GM18526 (cell line): ENCODE results near the gene RDH5.

Source experiments
- POLR2A ChIP-seq: IDR thresholded peaks from 3 replicates; pipeline ENCODE4 v1.6.1; 2011; ENCODE audit not compliant: insufficient read length; ENCODE audit errors: extremely low read depth

The RDH5 gene, protein sequence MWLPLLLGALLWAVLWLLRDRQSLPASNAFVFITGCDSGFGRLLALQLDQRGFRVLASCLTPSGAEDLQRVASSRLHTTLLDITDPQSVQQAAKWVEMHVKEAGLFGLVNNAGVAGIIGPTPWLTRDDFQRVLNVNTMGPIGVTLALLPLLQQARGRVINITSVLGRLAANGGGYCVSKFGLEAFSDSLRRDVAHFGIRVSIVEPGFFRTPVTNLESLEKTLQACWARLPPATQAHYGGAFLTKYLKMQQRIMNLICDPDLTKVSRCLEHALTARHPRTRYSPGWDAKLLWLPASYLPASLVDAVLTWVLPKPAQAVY

DNA sequence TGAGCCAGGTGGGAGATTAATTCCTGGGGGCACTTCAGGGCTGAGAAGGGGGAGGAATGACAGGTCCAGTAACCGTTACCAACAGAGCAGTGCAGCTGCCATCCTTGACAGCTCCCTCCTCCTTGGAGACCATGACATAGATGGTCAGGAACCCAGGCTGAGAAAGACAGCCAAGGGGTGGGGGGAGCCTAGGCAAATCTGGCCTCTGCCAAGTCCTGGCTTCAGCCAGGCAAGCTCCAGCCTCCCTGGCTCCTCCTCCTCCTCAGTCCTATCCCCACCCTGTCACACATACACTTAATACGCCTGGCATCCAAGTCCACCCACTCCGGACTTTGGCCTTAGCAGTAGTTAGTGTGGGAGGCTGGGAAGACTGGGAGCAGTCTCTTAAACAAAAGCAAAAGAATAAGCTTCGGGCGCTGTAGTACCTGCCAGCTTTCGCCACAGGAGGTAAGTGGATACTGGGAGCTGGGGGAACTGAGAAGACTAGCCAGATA, at the start of gene RDH5:
TSS of gene RDH5 (plus strand) at position 323 of the 494 bp plus-strand sequence. CDS start 792 bp downstream, outside the sequence.
- no peak for TF ChIP-seq POLR2A

DNA sequence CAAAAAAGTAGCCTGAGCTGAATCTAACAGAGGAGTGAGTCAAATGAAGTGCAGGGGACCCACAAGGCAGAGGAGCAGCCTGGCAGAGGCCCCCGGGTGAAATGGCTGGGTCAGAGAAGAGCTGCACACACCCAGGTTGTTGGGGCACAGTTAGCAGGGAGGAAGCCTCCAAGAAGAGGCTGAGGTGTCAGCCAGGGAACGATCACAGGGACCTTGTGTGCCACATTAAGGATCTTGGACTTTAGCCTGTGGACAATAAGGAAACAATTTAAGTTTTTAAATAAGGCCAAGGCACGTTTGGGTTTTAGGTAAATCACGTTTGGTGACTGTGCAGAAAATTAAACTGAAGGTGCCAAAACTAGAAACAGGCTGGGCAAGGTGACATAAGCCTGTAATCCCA, 48.4 kb upstream of the RDH5 start:
- TF ChIP-seq POLR2A, result no peak

DNA sequence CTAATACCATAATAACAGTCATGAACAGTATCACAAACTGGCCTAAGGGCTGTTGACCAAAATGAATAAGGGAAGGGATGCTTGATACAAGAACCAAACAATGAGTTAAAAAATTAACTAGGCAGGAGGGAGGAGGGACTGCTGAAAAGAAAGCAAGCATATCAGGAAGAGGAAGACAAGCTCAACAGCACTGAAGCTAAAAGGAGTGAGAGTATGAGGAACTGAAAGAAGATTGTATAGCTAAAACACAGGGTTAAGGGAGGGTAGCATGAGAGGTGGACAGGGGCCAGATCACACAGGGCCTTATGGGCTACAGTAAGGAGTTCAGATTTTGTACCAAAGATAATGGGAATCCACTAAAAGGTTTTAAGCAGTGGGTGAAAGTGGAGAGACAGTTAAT, 46.6 kb upstream of the RDH5 start:
- no peak for TF ChIP-seq POLR2A

DNA sequence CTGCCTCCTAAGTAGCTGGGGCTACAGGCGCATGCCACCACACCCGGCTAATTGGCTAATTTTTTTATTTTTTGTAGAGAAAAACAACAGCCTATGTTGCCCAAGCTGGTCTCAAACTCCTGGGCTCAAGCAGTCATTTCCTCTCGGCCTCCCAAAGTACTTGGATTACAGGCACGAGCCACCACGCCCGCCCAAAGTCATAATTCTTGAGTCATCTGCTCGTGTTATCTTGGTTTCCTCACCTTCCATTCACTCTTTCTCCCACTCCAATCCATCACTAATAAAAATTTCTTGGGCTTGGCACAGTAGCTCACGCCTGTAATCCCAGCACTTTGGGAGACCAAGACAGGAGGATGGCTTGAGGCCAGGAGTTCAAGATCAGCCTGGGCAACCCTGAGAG, 44.5 kb upstream of the RDH5 start:
- TF ChIP-seq POLR2A, result no peak

DNA sequence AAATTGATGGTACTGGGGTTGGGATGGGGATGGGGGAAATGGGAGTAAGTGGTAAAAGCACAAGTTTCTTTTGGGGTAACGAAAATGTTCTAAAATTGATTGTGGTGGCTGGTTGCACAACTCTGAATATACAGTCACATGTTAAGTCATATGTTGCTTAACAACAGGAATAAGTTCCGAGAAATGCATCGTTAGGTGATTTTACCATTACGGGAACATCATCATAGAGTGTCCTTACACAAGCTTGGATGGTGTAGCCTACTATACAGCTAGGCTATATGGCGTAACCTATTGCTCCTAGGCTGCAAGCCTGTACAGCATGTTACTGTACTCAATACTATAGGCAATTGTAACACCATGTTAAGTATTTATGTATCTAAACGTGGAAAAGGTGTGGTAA, 43.5 kb upstream of the RDH5 start:
- TF ChIP-seq POLR2A, result no peak

DNA sequence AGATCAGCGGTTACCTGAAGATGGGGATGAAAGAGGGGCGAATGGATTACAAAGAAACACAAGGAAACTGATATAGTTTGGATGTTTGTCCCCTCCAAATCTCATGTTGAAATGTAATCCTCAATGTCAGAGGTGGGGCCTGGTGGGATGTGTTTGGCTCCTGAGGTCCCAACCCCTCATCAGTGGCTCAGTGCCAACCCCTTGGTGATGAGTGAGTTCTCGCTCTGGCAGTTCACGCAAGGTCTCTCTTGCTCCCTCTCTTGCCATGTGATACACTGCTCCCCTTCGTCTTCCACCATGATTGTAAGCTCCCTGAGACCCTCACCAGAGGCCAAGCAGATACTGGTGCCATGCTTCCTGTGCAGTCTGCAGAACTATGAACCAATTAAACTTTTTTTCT, 40.5 kb upstream of the RDH5 start:
- TF ChIP-seq POLR2A, result no peak

DNA sequence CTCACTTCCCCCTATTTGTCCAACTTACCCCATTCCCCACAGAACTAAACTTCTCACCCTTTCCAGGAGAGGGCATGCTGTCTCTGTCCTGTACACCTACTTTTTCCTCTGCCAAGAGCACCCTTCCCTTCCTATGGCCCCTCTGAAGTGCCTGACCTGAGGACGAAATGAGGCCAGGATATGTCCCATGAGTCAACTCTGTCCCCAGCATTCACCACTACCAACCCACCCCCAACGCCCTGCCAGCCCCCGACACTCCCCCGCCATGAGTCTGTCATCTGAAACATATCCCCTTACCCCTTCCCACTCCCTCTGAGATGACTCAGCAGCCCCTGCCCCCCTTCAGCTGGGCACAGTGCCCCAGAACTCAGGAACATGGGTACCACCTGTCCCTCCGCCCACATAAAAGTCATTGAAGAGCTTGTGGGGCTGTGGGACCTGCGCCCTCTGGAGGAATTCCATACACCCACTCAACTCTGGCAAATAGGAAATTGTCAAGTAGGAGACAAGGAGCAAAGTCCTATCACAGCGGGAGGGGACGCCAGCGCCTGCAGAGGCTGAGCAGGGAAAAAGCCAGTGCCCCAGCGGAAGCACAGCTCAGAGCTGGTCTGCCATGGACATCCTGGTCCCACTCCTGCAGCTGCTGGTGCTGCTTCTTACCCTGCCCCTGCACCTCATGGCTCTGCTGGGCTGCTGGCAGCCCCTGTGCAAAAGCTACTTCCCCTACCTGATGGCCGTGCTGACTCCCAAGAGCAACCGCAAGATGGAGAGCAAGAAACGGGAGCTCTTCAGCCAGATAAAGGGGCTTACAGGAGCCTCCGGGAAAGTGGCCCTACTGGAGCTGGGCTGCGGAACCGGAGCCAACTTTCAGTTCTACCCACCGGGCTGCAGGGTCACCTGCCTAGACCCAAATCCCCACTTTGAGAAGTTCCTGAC, 38.8 kb upstream of the RDH5 start:
- no peak for TF ChIP-seq POLR2A

DNA sequence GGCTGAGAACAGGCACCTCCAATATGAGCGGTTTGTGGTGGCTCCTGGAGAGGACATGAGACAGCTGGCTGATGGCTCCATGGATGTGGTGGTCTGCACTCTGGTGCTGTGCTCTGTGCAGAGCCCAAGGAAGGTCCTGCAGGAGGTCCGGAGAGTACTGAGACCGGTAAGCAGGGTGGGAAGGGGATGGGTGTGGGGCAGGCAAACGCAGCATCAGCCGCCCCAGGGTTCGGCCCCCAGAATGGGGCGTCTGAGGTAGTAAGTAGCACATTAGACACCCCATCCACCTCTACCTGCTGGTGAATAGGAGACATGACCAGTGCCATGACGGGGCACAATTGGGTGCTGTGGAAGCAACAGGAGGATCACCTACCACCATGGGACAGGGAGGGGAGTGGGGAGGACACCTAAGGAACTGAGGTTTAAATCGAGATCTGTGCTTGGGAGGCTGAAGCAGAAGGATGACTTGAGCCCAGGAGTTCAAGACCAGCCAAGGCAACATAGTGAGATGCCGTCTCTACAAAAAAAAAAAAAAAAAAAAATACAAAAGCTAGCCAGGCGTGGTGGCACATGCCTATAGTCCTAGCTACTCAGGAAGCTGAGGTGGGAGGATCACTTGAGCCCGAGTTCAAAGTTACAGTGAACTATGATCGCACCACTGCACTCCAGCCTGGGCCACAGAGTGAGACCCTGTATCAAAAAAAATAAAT, 38.0 kb upstream of the RDH5 start:
- no peak for TF ChIP-seq POLR2A

DNA sequence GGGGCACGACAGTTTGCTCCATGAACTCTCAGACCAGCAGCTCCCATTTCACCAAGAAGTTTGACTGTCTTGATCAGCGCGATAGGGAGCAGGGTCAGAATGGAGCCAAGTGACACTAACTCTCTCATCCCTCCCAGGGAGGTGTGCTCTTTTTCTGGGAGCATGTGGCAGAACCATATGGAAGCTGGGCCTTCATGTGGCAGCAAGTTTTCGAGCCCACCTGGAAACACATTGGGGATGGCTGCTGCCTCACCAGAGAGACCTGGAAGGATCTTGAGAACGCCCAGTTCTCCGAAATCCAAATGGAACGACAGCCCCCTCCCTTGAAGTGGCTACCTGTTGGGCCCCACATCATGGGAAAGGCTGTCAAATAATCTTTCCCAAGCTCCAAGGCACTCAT, 36.5 kb upstream of the RDH5 start:
- TF ChIP-seq POLR2A, result no peak

DNA sequence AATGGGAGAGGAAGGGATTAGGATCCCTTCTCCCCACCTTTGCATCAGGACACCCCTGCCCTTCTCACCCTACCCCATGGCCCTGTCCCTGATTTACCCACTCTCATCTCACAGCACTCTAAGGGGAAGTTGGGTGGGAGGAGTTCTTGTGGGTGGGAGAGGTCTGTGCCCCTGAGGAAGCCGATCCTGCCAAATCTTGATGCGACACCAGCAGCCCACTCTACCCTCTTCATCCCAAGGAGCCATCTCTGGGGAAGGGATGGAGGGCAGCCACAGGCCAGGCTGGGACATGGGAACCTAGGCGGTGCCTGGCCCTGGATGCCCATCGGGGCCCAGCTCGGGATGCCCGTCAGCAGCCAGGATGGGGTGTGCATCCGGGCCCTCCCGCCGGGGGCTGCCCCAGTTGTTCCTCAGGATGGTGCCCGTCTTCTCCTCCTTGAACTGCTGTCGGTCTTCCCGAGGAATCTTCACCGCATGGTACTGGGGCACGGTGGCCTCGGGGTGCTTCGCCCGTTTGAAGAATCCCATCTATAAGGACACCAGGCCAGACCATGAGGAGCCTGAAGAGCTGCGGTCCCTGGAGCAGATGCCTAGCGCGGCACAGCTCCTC, 35.3 kb upstream of the RDH5 start:
- no peak for TF ChIP-seq POLR2A

DNA sequence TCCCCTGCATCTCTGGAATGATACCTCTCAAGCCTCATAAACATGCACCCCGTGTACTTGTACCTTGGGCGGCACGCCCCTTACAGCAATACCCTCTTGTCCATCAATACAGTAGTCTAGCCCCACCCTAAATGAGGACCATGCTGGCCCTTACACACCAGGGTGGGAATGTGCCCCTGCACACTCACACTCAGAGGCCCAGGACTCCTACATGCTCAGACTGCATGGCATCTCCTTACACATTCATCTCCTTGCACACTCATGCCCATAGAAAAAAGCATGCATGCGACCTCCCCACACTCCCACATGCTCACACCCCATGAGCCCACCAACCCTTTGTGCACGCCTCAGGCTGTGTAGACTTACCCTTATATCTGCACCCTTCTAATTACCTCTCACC, 34.5 kb upstream of the RDH5 start:
- no peak for TF ChIP-seq POLR2A

DNA sequence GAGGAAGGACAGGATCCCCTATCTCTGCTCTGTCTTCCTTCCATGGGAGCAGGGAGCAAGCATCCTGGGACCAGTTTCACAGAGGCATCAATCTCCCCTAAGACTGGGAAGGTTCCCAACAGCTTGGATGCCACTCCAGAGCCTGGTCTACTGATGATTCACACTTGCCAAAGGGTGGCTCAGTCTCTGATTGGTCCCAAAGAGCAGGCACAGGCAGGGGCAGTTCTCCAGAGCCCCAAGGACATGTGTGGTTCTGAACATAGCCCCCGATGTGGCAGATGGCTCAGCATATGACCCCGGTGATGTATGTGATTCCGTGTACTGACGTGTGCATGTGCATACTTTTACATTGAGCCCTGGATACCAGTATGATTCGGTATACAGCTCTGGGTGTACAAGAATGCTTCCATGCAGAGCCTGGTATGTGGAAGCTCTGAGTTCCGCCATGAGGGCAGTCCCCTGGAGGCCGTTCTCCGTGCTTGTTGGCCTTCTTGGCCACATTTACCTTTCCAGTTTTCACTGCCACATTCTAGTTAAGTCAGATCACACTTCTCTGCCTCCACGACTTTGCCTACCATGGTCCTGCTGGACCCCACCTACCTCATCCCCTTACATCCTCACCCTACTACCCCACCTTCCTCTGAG, 33.7 kb upstream of the RDH5 start:
- no peak for TF ChIP-seq POLR2A

DNA sequence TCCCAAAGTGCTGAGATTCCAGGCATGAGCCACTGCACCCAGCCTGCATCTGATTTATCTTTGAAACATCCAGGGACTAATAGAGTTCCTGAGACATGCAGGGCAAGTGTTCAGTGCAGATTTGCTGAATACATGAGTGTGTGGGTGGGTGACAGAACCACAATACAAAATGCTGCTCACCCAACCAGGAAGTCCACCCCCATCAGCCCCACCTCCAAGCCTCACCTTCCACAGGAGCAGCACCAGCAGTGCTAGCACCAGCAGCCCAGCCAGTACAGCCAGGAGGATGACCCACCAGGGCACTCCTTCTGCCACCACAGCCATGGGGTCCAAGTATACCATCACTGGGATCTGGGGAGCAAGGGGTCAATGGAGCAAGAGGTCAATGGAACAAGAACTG, 32.4 kb upstream of the RDH5 start:
- no peak for TF ChIP-seq POLR2A
